ENCODE measurements around the gene NNAT.

The NNAT gene

GRCh38 chr20:37560629-37561028 lies 39.6 kb downstream of the NNAT start:
- Histone ChIP-seq H3K27ac (no peak overlapping the region), H3K27me3 (peaks cover 77% of the 10 kb centered on the region), H3K9me3 (no peaks in the 10 kb centered on the region), H3K4me3 (ENCODE audit: low read depth in 1 of 2, low read length in 1 of 2) (no peak overlapping the region), H3K36me3 (no peaks in the 10 kb centered on the region), H3K4me1 (ENCODE audit: control insufficient read depth in 1 of 2, insufficient read depth in 1 of 2, low read depth in 1 of 2, low read length in 1 of 2) (no peaks in the 10 kb centered on the region)
- TF ChIP-seq CTCF (IDR thresholded peaks at IDR 0.05): no peak

GRCh38 chr20:37562695-37563480 lies 41.8 kb downstream of the NNAT start:
- Histone ChIP-seq H3K27me3 (peaks cover 86% of the 10 kb centered on the region), H3K4me3 (ENCODE audit: low read depth in 1 of 2, low read length in 1 of 2) (no peak overlapping the region), H3K36me3 (no peaks in the 10 kb centered on the region), H3K9me3 (no peaks in the 10 kb centered on the region), H3K4me1 (ENCODE audit: control insufficient read depth in 1 of 2, insufficient read depth in 1 of 2, low read depth in 1 of 2, low read length in 1 of 2) (no peaks in the 10 kb centered on the region), H3K27ac (no peak overlapping the region)
- no peak for TF ChIP-seq CTCF (IDR thresholded peaks at IDR 0.05)

GRCh38 chr20:37564016-37564387 lies 43.0 kb downstream of the NNAT start:
- H3K4me3 ChIP-seq (ENCODE audit: low read depth in 1 of 2, low read length in 1 of 2): no peak overlapping the region
- H3K4me1 ChIP-seq (ENCODE audit: control insufficient read depth in 1 of 2, insufficient read depth in 1 of 2, low read depth in 1 of 2, low read length in 1 of 2): no peaks in the 10 kb centered on the region
- H3K36me3 ChIP-seq: no peaks in the 10 kb centered on the region
- TF ChIP-seq CTCF (IDR thresholded peaks at IDR 0.05): no peak
- H3K9me3 ChIP-seq: no peaks in the 10 kb centered on the region
- H3K27ac ChIP-seq: no peak overlapping the region
- peaks cover 97% of the 10 kb centered on the region for H3K27me3 ChIP-seq

GRCh38 chr20:37564388-37565133 lies 43.5 kb downstream of the NNAT start:
- no peaks in the 10 kb centered on the region for H3K4me1 ChIP-seq (ENCODE audit: control insufficient read depth in 1 of 2, insufficient read depth in 1 of 2, low read depth in 1 of 2, low read length in 1 of 2)
- H3K27me3 ChIP-seq: peaks cover 97% of the 10 kb centered on the region
- H3K36me3 ChIP-seq: no peaks in the 10 kb centered on the region
- no peaks in the 10 kb centered on the region for H3K9me3 ChIP-seq
- peak; percentile 27 for TF ChIP-seq CTCF (IDR thresholded peaks at IDR 0.05)
- H3K27ac ChIP-seq: no peak overlapping the region
- no peak overlapping the region for H3K4me3 ChIP-seq (ENCODE audit: low read depth in 1 of 2, low read length in 1 of 2)

GRCh38 chr20:37565134-37565811 lies 44.2 kb downstream of the NNAT start:
- H3K4me3 ChIP-seq (ENCODE audit: low read depth in 1 of 2, low read length in 1 of 2): no peak overlapping the region
- no peak for TF ChIP-seq CTCF (IDR thresholded peaks at IDR 0.05)
- H3K9me3 ChIP-seq: no peaks in the 10 kb centered on the region
- H3K27ac ChIP-seq: no peak overlapping the region
- no peaks in the 10 kb centered on the region for H3K4me1 ChIP-seq (ENCODE audit: control insufficient read depth in 1 of 2, insufficient read depth in 1 of 2, low read depth in 1 of 2, low read length in 1 of 2)
- H3K36me3 ChIP-seq: no peaks in the 10 kb centered on the region
- H3K27me3 ChIP-seq: peaks cover 97% of the 10 kb centered on the region

Measured in neutrophil (primary cell).